Loucy (cell line): ENCODE data around the gene IRF2.

Experiments used
- H2AFZ ChIP-seq: fragments of 200-600 bp; sonication (generic); 2 replicates; pipeline ENCODE4 v1.6.0; 2016; ENCODE audit warnings: antibody characterized with exemption, mild to moderate bottlenecking, low read length, moderate library complexity
- H3F3A ChIP-seq: fragments of 200-600 bp; 2 replicates; pipeline ENCODE4 v1.6.0; 2016; ENCODE audit warnings: antibody characterized with exemption, low read depth, mild to moderate bottlenecking
- H3K27me3 ChIP-seq: fragments of 200-600 bp; sonication (generic); 2 replicates; pipeline ENCODE4 v1.6.1; 2014; ENCODE audit warnings: low read length, mild to moderate bottlenecking; ENCODE audit not compliant: insufficient read depth, poor library complexity, severe bottlenecking
- H3K36me3 ChIP-seq: fragments of 200-600 bp; sonication (generic); 2 replicates; pipeline ENCODE4 v1.6.1; 2016; ENCODE audit warnings: low read length; ENCODE audit not compliant: insufficient read depth
- H3K4me1 ChIP-seq: fragments of 200-600 bp; sonication (generic); 2 replicates; pipeline ENCODE4 v1.5.1; 2014; ENCODE audit warnings: low read length, mild to moderate bottlenecking; ENCODE audit not compliant: insufficient read depth, poor library complexity, severe bottlenecking
- H3K4me2 ChIP-seq: fragments of 200-600 bp; sonication (generic); 2 replicates; pipeline ENCODE4 v1.6.0; 2014; ENCODE audit warnings: antibody characterized with exemption, low read length, low read depth, mild to moderate bottlenecking; ENCODE audit not compliant: poor library complexity, severe bottlenecking
- H3K4me3 ChIP-seq: fragments of 200-600 bp; sonication (generic); 2 replicates; pipeline ENCODE4 v1.5.1; 2014; ENCODE audit warnings: low read length, mild to moderate bottlenecking, mixed read lengths; ENCODE audit not compliant: poor library complexity, severe bottlenecking
- H3K79me2 ChIP-seq: fragments of 200-600 bp; sonication (generic); 2 replicates; pipeline ENCODE4 v1.6.1; 2014; ENCODE audit warnings: low read length; ENCODE audit not compliant: insufficient read depth
- H3K9ac ChIP-seq: fragments of 200-600 bp; sonication (generic); 2 replicates; pipeline ENCODE4 v1.6.0; 2014; ENCODE audit warnings: mild to moderate bottlenecking, low read depth, low read length, moderate library complexity; ENCODE audit not compliant: poor library complexity, severe bottlenecking
- H3K9me2 ChIP-seq: fragments of 200-600 bp; sonication (generic); replicated peaks from 2 replicates; pipeline ENCODE4 v1.6.1; 2016; ENCODE audit warnings: low read depth, low read length, mixed read lengths
- H3K9me3 ChIP-seq: fragments of 200-600 bp; sonication (generic); 2 replicates; pipeline ENCODE4 v1.6.1; 2014; ENCODE audit warnings: mild to moderate bottlenecking, antibody characterized with exemption, low read length, low read depth; ENCODE audit not compliant: insufficient read depth
- H4K20me1 ChIP-seq: fragments of 200-600 bp; sonication (generic); 2 replicates; pipeline ENCODE4 v1.6.0; 2014; ENCODE audit warnings: antibody characterized with exemption, low read length, mild to moderate bottlenecking; ENCODE audit not compliant: insufficient read depth, poor library complexity, severe bottlenecking
- EZH2phosphoT487 ChIP-seq: fragments of 200-600 bp; IDR thresholded peaks from 2 replicates; pipeline ENCODE4 v1.6.1; 2018; ENCODE audit warnings: antibody characterized with exemption, mild to moderate bottlenecking, moderate library complexity, borderline replicate concordance
- TF ChIP-seq, protein P1 (sequence below): fragments of 200-600 bp; sonication (generic); conservative IDR thresholded peaks from 2 replicates; pipeline ENCODE4 v1.5.1; 2014; ENCODE audit warnings: mild to moderate bottlenecking, antibody characterized with exemption, low read length

The IRF2 gene

DNA sequence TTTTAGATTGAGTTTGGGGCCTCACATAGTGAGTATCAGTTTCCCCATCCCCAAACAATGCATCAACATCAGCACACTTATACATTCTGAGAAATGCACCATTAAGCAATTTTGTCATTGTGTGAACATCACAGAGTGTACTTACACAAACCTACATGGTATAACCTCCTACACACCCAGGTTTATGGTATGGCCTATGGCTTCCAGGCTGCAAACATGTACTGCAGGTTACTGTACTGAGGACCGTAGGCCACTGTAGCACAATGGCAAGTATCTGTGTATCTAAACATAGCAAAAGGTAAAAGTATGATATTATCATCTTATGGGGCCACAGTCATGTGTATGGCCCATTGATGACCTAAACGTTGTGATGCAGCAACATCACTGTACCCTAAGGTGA lies 7.7 kb downstream of the IRF2 start:
- Histone ChIP-seq H3K4me3 (no peak overlapping the region), H3K4me2 (peak overlapping the region; percentile 2), H3K4me1 (peaks cover 11% of the 10 kb centered on the region), H4K20me1 (peaks cover 37% of the 10 kb centered on the region), H3K27me3 (no peaks in the 10 kb centered on the region), H3F3A (no peaks in the 10 kb centered on the region), H3K9ac (no peak overlapping the region), H3K9me2 (no peaks in the 10 kb centered on the region), H2AFZ (no peak overlapping the region), H3K36me3 (no peaks in the 10 kb centered on the region), H3K79me2 (peaks cover 89% of the 10 kb centered on the region), H3K9me3 (no peaks in the 10 kb centered on the region)
- TF ChIP-seq, protein P1, sequence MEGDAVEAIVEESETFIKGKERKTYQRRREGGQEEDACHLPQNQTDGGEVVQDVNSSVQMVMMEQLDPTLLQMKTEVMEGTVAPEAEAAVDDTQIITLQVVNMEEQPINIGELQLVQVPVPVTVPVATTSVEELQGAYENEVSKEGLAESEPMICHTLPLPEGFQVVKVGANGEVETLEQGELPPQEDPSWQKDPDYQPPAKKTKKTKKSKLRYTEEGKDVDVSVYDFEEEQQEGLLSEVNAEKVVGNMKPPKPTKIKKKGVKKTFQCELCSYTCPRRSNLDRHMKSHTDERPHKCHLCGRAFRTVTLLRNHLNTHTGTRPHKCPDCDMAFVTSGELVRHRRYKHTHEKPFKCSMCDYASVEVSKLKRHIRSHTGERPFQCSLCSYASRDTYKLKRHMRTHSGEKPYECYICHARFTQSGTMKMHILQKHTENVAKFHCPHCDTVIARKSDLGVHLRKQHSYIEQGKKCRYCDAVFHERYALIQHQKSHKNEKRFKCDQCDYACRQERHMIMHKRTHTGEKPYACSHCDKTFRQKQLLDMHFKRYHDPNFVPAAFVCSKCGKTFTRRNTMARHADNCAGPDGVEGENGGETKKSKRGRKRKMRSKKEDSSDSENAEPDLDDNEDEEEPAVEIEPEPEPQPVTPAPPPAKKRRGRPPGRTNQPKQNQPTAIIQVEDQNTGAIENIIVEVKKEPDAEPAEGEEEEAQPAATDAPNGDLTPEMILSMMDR: no peak
- no peak for TF ChIP-seq EZH2phosphoT487

DNA sequence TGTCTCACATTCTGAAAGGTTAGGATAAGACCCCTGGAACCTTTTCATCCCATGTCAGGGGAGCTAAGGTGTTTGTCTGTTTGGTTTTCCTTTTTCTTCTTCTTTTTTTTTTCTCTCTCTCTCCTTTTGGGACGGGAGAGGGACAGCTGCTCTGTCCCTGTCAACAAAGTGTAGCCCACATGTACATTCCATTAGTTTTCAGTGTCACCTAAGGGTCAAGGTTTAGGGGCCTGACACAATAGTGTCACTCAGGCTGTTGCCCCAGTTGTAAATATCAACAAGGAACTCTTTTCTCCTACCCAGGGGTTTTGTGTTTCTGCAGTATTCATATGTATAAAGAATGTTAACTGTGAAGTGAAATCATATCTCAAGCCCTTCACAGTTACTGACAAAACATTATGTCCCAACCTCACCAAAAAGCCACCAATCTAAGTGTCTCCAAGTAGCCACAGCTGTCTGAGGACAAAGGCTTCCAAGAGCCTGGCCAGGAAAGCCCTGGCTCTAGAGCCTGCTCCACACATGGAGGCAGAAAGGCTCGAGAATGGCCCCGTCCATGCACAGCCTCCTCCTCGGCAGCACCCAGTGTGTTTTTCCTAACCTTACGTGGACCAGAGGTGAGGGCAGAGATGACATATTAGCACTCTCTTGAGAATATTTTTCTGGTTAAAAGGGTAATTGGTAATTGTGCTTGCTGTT lies 9.4 kb downstream of the IRF2 start:
- no peaks in the 10 kb centered on the region for H3F3A ChIP-seq
- peaks cover 16% of the 10 kb centered on the region for H3K4me1 ChIP-seq
- H3K9ac ChIP-seq: no peak overlapping the region
- H2AFZ ChIP-seq: no peak overlapping the region
- peaks cover 25% of the 10 kb centered on the region for H4K20me1 ChIP-seq
- no peak overlapping the region for H3K4me3 ChIP-seq
- H3K27me3 ChIP-seq: no peaks in the 10 kb centered on the region
- TF ChIP-seq, protein P1: no peak
- TF ChIP-seq EZH2phosphoT487: no peak
- H3K9me2 ChIP-seq: no peaks in the 10 kb centered on the region
- no peak overlapping the region for H3K4me2 ChIP-seq
- no peaks in the 10 kb centered on the region for H3K9me3 ChIP-seq
- H3K79me2 ChIP-seq: peaks cover 88% of the 10 kb centered on the region
- H3K36me3 ChIP-seq: no peaks in the 10 kb centered on the region

DNA sequence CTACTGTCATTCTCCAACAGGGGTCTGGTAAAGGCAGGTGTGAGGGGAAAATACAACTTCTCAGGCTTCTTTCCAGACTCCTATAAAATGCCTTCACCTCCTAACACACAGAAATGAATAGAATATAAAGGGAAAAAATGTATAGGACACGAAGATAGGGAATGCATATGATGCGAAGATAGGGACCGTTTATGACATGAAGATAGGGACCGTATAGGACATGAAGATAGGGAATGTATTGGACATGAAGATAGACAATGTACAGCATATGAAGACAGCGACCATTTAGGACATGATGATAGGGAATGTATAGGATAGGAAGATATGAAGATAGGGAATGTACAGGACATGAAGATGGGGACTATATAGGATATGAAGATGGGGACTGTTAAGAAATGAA lies 10.5 kb downstream of the IRF2 start:
- TF ChIP-seq EZH2phosphoT487: no peak
- TF ChIP-seq, protein P1: no peak
- no peaks in the 10 kb centered on the region for H3K9me3 ChIP-seq
- H3K4me3 ChIP-seq: no peak overlapping the region
- no peak overlapping the region for H3K4me2 ChIP-seq
- H2AFZ ChIP-seq: no peak overlapping the region
- H4K20me1 ChIP-seq: peaks cover 15% of the 10 kb centered on the region
- H3K79me2 ChIP-seq: peaks cover 88% of the 10 kb centered on the region
- no peaks in the 10 kb centered on the region for H3K27me3 ChIP-seq
- no peaks in the 10 kb centered on the region for H3K36me3 ChIP-seq
- H3F3A ChIP-seq: no peaks in the 10 kb centered on the region
- no peak overlapping the region for H3K9ac ChIP-seq
- peaks cover 25% of the 10 kb centered on the region for H3K4me1 ChIP-seq
- no peaks in the 10 kb centered on the region for H3K9me2 ChIP-seq
